GM12865 (cell line): ENCODE results near the gene TARBP1.

ENCODE experiments used
- DNase-seq: peaks from one replicate; pipeline ENCODE4 v3.0.0; 2010; ENCODE audit warnings: low read depth
- H3K4me3 ChIP-seq: 2 replicates; pipeline ENCODE4 v1.5.1; 2011; ENCODE audit warnings: mild to moderate bottlenecking, low read depth, low read length, control low read depth
- TF ChIP-seq, protein P1 (sequence below): IDR thresholded peaks from 2 replicates; pipeline ENCODE4 v1.5.1; 2011; ENCODE audit warnings: low read length, control low read depth, low read depth, inconsistent platforms; ENCODE audit not compliant: insufficient read depth; ENCODE audit errors: missing control alignments

Gene TARBP1

DNA sequence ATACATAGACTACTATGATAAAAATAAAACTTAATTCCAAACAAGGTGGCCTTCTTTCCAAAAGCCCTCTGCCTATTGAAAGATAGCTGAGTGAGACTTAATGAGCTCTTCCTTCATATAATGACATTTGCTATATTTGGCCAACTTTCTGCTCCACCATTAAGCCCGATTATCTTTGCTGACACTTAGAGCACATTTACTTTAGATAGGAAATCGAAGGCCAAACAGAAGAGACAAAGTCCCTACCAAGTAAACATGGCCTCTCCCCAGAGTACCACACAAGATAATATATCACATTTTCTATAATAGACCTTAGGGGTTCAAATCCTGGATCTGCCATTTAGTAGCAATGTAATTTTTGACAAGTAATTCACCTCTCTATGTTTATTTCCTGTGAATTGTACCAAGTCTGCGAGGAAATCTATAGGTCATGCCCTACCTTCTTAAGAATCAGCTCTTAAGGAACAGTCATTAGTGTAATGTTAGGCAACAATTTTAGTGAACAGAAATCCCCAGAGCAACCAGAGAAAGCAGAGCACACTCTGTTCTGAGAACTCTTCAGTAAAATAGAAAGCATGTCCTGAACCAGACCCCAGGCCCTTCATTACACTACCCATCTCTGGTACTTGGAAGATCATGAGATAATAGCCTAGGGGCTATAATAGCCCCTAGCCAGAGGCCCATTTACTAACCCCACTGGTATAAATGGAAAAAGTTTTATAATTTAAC, 123.0 kb downstream of the TARBP1 start:
- TF ChIP-seq, protein P1, sequence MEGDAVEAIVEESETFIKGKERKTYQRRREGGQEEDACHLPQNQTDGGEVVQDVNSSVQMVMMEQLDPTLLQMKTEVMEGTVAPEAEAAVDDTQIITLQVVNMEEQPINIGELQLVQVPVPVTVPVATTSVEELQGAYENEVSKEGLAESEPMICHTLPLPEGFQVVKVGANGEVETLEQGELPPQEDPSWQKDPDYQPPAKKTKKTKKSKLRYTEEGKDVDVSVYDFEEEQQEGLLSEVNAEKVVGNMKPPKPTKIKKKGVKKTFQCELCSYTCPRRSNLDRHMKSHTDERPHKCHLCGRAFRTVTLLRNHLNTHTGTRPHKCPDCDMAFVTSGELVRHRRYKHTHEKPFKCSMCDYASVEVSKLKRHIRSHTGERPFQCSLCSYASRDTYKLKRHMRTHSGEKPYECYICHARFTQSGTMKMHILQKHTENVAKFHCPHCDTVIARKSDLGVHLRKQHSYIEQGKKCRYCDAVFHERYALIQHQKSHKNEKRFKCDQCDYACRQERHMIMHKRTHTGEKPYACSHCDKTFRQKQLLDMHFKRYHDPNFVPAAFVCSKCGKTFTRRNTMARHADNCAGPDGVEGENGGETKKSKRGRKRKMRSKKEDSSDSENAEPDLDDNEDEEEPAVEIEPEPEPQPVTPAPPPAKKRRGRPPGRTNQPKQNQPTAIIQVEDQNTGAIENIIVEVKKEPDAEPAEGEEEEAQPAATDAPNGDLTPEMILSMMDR, result no peak
- H3K4me3 ChIP-seq, result no peak overlapping the region
- no peak for DNase-seq

DNA sequence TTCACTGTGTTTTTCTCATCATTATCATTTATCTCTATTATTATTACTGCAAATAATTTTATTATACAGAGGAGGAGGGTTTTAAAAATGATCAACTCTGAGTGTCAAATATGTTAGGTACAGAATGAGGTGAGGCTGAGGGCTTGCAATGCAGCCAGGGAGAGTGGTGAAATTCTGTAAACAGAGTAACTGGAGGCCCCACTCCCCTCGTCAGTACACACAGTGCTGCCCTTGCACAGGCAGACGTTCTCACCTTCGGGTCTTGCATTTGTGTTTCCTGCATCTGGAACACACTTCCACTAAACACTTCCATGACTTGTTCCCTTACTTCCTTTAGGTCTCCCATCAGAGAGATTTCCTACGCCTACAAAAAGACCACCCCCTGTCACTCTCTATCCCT, 130.0 kb downstream of the TARBP1 start:
- TF ChIP-seq, protein P1, result no peak
- H3K4me3 ChIP-seq, result no peak overlapping the region
- DNase-seq, result no peak

DNA sequence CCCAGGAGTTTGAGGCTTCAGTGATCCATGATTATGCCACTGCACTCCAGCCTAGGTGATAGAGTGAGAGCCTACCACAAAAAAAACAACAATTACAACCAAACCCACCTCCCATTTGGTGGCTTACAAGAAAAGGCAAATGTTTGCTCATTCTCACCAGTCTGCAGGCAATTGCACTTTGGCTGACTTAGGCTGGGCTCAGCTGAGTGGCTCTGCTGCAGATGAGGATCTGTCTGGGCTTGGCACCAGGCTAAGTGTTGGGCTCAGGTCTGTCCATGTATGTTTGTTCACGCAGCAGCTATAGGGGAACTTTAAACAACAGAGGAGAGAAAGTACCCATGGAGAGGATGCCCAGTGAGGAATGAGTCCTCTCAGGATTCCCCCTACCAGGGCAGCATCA, 133.7 kb downstream of the TARBP1 start:
- TF ChIP-seq, protein P1, result no peak
- no peak for DNase-seq
- H3K4me3 ChIP-seq, result no peak overlapping the region

DNA sequence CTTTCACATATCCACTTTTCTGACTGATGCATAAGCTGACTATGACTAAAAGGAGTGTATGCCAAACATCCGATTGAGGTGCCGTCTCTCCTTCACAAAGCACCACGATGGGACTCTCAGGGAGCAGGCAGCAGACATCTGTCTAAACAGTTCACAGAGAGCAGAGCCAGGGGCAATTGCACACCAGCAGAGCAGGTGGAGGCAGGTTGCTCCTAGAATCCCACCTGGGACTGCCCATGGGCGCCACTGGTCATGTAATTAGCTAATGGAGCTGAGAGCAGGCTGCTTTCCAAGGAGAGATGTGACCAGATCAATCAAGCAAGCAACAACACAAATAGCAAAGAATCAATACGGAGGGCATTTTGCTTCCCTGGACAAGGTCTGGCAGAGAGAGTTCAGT, 136.2 kb downstream of the TARBP1 start:
- H3K4me3 ChIP-seq, result no peak overlapping the region
- no peak for DNase-seq
- TF ChIP-seq, protein P1, result no peak
